Endometrial microvascular endothelial cells (primary cell): ENCODE measurements around the gene POU3F3. TPM values are rescaled to one million over a fixed set of nuclear protein-coding genes. Genes with fewer than 3 reads are reported as not detected.

Source experiments
- in situ Hi-C: cut with HindIII; loops from 2 replicates; pipeline ENCODE4 v1.10.0; 2017; ENCODE audit warnings: low sequenced_read_pairs, low pct_unique_long_range_greater_than_20kb; ENCODE audit errors: inconsistent ontology term
- total RNA-seq: library from RNA; depleted of rRNA; stranded (reverse); fragments of >200 nt; gene quantifications from one replicate; pipeline ENCODE4 v1.2.3, GENCODE V29; 2015; ENCODE audit errors: inconsistent ontology term

POU3F3 gene
- total RNA-seq, 1 donor from 2014 or later, result not detected

GRCh38 chr2:104858006-104858978, 4.4 kb downstream of the POU3F3 start:
- in situ Hi-C loops, result no loop called here

DNA sequence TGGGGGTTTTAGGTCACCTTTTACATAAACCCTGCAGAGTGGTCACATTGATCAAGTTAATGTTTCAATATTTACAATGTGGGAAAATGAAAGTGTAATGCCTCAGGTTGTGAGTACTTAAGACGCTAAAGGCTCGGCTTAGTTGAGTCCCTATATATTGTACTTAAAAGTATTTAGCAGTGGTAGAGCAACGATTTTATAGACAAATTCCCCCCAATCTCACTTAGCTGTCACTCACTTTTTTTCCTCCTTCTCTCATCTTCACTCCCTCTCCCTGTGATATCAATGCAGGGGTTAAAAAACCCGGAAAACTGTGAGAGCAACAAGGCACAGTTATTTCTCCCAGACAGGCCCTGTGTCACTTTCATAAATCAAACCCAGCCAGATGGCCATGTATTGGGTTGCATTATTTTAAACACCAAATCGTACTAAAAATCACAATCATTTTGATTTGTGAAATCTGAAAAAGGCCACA, 5.4 kb downstream of the POU3F3 start:
- in situ Hi-C loops, result no loop called here

GRCh38 chr2:104859766-104860450, 6.0 kb downstream of the POU3F3 start:
- in situ Hi-C loops, result no loop called here

- in situ Hi-C loops, result no loop called here
Measured at GRCh38 chr2:104860451-104860790, 6.5 kb downstream of the POU3F3 start.

DNA sequence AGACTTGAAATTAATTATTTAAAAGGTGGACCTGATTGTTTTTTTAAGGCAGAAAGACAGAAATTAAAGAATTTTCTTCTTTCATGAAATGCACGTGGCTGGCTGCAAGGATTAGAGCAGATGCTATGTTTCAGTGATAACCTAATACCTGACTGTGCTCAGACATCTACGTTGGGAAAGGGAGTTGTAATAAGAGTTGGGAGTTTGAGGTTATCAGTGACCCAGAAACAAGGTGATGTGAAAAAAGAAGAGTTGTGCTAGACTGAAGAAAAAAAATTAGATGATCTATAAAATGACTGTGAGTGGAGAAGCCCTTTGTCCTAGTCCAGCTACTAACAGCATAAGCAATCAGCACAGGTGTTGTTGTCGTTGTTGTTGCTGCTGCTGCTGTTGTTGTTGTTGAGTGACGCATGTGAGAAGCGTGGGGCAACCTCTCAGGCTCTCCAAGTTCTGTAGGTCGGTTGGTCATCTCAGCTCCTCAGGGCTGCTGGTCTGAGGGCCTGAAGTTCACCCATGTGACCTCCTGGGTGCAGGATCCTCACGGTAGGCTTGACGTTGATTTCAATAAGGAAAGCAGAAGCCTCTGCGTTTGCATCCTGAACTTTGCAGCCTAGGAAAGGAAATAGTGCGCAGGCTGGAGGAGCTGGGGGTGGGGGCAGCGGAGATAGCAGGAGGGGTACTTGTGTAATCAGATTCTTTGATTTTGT, 7.6 kb downstream of the POU3F3 start:
- in situ Hi-C loops, result no loop called here

DNA sequence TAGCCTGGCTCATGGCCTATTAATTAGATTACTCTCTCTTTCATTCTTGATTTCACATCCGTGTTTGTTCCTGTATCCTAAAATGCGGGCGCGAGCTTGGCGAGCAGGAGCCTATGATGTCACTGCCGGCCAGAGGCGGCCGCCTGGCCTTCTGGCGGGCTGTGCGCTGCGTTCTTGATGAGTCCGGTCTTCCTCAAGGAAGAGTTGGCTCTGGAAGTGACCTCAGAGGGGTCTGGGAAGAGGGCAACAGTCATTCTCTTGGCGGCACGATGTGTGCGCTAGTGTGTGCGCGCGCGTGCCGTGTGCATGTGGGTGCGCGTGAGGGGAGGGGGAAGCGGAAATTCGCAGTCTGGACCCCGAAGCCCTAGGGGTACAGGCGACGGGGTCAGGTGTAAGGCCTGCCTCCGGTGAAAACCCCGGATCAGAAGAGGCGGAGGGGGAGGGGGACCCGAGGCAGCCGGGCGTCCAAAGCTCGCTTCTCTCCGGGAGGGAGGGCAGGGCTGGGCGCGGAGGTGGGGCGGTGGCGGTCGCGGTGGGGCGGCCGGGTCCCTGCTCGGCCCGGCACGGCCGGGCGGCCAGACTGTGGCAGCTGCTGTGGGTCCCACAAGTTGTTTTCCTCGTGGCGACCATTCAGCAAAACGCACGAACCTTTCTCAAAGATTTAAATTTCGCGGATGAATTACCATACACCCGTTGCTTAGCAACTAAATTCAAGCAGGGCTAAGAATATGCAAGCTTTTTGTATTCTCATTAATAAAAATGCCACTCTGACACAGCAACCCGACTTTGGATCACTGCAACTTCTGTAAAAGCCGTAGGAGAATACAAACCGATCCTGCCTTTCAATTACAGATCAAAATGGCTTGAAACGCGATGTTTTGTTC, 8.4 kb downstream of the POU3F3 start:
- in situ Hi-C loops, result no loop called here

GRCh38 chr2:104863146-104863467, 9.2 kb downstream of the POU3F3 start:
- in situ Hi-C loops, result no loop called here

DNA sequence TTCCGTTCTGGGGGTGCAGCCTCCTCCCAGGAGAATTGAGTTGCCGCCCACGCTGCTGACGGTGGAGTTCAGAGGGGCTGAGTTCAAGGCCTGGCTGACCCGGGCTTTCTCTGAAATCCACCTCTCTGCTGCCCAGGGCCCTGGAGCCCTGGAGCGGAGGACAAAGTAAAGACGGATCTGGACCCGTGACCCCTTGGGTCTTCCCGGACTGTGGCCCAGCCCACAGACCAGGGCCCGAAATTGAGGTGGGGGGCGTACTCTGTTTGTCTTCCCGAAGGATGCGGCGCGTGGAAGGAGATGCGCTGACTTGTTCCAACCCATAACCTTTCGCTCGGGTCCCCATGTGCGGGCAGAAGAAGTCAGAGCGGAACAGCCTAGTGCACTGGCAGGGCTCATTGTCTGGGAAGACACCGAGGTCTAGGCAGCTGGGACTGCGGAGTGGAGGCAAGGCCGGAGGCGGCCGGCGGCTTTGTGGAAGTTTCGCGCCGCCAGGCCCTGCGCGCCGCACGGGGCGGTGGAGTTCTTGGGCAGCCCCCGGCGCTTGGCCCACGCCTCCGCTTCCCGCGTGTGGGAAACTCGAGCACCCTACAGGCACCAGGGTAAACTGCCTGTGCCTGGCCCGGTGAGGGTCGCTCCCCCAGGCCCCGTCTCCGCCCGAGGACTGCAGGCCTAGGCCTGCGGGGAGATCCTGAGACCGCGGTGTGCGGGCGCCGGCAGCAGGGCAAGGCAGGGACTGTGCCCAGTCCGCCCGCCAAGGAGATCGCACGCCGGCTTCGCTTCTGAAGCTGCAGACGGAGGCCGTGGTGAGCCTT, 9.8 kb downstream of the POU3F3 start:
- in situ Hi-C loops, result no loop called here

DNA sequence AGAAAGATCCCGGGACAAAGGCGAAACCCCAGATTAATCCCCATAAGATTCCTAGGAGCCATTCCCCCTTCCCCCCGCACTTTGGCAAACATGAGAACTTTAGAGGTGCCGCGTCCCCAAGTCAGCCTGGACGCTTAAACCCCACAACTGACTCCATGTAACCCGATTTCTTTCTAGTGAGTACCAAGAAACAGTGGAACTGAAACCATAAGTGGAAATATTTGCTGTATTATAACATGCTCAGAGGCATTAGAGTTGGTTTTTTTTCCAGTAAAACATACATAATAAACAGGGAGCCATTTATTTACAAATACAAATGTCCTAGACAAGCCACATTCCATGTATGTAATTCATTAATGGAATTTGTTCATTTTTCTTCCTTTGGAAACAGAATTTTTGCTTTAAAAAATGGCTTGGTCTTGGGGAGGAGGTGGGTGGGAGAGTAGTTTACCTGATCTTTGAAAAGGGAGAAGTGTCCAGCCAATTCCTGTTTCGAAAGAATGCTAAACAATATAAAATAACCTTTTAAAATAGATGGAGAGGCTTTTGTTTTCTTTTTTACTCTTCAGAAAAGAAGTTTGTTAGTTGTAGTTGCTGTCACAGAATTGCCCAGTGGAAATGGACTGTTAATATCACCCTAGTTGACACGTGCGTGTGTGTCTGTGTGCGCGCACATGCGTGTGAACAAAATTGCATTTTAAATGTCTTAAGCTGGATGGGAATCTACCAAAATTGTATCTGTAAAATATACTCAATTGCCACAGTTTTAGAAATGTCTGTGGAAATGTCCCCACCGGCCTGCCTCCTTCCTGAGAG, 10.6 kb downstream of the POU3F3 start:
- in situ Hi-C loops, result no loop called here

DNA sequence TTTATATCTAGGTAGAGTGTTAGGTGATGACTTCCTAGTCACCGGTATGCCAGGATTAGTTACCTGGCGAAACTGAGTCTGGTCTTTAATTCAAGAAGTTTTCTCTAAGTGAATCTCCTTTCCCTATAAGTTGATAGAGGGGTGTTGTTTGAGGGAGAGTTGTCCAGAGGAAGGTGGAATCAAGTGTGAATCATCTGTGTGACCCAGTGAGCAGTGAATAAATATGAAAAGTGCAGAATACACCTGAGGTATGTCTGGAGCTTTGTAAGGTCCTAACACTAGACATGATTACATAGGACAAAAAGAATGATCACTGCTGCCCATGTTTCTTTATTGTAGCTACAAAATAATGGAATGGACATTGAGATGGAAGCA, 11.2 kb downstream of the POU3F3 start:
- in situ Hi-C loops, result no loop called here

- in situ Hi-C loops, result no loop called here
Measured at GRCh38 chr2:104866122-104866864, 12.4 kb downstream of the POU3F3 start.

- in situ Hi-C loops, result no loop called here
Measured at GRCh38 chr2:104866883-104867812, 13.2 kb downstream of the POU3F3 start.

DNA sequence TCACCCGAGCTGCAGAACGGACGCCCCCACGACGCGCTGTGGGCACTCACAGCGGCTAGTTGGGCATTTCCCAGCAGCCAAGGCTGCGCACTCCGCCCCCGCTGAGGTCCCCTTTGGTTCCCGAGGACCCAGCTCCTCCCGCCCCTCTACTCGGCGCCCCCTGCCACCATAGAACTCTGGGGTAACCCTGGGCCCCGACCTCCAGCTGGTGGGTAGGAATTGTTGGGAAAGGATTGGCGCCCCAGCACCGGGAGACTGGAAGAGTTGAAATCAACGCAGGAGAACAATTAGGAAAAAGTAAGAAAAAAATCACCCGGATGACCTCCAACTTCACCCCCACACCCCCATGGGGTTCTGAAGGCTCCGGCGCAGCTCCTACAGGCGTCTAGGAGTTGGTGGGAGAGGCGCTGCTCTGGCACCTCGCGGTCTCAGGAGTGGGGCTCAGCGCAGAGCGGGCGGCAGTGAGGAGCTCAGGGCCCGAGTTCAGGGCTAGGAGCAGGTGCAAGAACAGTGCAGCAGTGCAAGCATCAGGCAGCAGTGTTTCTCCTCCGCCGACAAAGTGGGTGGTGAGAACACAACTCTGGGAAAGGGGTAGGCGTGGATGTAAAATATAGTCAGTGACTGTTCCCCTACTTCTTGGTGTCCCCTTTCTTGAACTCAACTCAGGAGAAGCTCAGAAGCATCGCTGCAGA, 14.0 kb downstream of the POU3F3 start:
- in situ Hi-C loops, result no loop called here

DNA sequence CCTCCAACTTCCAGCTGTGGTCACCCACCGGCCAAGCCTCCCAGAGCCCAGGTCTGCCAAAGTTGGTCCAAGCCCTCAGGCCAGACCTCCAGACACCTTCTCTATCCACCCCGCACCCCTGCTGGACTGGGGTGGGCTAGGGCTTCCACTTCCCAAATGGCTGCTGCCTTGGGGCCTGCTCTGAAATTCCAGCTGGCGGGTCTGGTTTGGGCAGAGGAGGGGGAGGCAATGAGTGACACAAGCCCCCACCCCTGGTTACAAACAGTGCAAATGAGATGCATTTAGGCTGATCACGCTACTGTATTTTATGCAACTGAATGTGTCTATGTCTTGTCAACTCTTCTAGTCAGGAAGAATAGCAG, 14.6 kb downstream of the POU3F3 start:
- in situ Hi-C loops, result no loop called here
